GM19023 (cell line): ENCODE measurements around the gene SERPINI1.
A peak's percentile ranks its signal among the peaks of the same experiment; 100 is the strongest.

Source experiments
- ATAC-seq: cut with Tn5 transposase; IDR thresholded peaks from one replicate; pipeline ENCODE4 v1.9.1; 2021; ENCODE audit warnings: mild to moderate bottlenecking, moderate library complexity; ENCODE audit not compliant: unreplicated experiment

The SERPINI1 gene

DNA sequence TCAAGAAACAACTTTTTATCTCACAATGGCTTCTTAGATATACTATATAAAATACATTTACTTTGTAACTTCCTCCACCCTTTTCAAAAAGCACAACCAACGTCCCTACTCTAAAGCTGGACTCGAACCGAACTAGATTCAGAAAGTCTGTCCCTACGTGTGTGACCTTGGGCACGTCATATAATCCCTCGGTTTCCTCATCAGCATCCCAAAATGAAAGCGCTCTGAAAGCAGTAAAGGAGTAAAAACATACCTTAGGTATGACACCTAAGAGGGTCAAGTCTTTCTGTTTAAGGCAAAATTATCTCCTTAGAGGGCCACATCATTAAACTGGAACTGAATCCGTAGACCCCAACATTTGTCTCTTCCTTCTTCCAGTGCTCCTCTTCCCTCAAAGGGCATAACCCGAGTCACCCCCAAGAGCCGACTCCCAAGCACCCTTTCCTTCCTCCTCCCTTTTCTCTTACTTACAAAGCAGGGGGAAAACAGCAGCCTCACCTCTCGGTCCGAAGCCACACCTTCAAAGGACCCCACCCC is 1.5 kb upstream of the SERPINI1 start:
- no peak for ATAC-seq

DNA sequence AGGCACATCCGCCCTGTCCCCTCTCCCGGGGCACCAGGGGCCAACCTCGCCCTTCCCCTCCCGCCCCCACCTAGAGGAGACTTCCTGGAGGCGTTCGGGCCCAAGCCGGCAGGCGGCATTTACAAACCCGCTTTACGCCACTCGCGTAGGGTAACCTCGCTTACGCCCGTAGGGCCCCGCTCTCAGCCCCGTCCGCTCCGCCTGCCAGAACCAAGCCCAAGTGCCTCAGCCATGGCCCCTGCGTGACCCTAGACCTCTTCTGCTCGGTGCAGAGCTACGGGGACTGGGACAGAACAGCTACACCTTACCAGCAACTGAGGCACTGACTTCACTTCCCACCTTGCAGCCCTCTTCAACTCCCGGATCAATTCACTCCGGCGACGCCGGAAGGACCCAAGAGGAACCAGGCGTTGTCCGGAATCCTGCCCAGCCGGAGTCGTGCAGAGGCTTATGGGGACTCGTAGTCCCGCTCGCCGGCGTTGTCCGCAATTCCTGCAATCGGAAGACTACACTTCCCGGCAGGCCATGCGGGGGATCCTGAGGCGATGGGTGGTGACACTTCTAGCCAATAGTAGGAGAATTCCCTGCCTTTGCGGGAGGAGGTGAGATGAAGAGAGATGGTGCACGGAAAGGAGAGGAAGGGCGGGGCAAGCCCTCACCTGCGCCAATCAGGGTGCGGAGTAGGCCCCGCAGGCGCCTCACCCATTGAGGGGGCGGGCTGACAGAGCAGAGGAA is 856 bp upstream of the SERPINI1 start, which contains the start of gene PDCD10:
PDCD10 (minus strand) TSS at position 395 of the 735 bp plus-strand sequence. CDS start 14,735 bp downstream, outside the sequence.
- peak; percentile 87 for ATAC-seq

DNA sequence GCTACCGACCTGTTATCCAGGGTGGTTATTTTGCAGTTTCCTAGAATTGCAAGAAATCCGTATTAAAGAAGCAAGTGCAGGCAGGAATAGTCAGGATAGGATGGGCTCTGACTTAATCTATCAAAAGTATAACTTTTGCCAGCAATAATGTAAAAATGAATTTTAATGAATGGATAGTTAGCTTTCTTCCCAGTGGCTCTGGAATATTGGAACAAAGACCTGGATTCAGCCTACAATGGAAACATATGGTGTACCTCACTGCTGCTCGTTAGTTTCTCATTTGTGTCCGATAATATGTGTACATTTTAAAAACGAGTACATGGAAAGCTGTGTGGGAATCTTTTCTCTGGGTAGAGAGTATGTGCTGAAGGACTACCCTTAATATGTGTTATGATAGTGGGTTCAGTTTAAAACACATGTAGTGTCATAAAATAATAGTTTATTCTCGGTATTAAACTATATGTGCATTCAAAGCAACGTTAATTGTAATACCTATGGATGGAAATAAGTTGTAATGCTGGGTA is 805 bp downstream of the SERPINI1 start:
- ATAC-seq = no peak

DNA sequence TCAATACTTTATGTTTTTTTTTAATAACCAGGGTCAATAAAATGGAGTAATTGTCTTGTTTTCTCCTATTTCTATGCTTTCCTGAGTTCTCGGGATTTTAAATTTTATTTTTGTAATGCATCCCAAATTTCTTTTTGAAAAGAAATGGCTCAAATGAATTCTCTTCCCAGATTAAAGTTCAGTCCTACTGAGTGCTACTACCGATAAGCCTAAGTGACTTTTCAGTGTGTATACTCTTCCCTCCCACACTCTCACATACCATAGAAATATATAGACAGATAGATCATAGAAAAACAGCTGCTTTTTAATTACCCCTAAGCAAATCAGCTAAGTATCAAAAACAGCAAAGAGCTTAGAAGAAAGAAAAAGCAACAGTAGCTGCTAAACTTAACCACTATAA is 1.5 kb downstream of the SERPINI1 start:
- ATAC-seq = no peak

- ATAC-seq = no peak
Observed at GRCh38 chr3:167738037-167738436, 2.5 kb downstream of the SERPINI1 start.

GRCh38 chr3:167739190-167739810 is 3.8 kb downstream of the SERPINI1 start:
- ATAC-seq = no peak

DNA sequence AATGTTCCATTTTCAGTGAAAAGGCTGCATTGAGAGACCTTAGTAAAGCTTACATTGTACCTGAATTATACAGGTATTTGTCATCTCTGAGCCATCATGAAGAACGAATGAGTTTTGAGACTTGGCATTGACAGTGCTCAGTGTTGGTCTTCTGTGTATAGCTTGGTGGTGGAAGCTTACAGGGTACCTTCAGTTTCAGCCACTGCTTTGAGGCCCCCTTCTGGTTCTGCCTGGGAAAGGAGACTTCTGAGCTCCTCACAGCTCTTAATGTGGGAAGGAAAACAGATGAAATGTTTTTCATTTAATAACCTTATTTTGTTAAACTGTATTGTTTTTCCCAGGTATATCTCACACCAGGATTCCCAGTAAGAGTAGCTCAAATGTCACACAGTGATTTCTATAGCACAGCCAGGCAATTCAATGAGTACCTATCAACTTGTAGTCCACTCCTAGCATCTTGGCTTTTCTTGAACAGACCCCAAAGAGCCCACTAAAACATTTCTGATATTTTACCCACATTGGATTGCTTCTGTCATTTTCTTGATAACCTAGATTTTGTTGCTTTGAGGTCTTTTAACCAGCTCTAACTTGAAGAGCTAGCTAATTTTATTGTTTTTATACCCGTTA is 5.6 kb downstream of the SERPINI1 start:
- ATAC-seq = peak; percentile 97

GRCh38 chr3:167742338-167742737 is 6.8 kb downstream of the SERPINI1 start:
- ATAC-seq = no peak

GRCh38 chr3:167743799-167744198 is 8.3 kb downstream of the SERPINI1 start:
- no peak for ATAC-seq

DNA sequence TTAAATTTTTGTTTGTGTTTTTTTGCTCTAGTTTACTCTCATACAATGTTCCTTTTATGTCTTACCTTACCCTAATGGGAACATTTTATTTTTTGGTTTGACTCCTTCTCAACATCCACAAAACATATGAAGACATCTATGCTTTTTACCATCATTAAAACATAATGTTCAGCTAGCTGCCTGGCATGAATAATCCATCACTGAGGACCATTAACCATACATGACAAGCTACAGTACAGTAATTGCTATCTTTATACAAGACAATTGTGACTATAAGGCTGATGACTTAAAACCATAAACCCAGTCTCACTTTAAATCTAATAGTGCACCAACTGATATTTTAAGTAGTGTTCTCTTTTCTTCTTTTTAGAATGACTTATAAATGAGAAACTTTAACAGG is 13.7 kb downstream of the SERPINI1 start:
- no peak for ATAC-seq

- ATAC-seq = no peak
Observed at GRCh38 chr3:167749728-167750127, 14.2 kb downstream of the SERPINI1 start.

- peak; percentile 98 for ATAC-seq
Observed at GRCh38 chr3:167750272-167750971, 14.9 kb downstream of the SERPINI1 start.

DNA sequence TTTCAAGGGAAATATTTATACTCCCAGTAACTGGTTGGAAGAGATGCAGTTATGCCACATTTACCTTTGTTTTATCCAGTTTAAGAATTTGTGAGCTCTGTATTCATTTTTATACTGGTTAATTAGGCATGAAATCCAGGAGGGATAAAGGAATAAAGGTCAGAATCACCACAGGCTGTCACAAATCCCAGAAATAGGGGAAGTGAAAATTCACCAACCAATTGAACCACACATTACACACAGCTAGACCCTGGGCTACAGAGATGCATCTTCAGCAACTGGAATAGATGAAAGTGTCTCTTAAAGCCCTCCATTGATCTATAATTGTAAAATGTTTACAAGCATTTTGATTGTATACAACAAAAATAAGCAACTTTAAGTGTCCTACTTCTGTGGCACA is 18.5 kb downstream of the SERPINI1 start:
- no peak for ATAC-seq

DNA sequence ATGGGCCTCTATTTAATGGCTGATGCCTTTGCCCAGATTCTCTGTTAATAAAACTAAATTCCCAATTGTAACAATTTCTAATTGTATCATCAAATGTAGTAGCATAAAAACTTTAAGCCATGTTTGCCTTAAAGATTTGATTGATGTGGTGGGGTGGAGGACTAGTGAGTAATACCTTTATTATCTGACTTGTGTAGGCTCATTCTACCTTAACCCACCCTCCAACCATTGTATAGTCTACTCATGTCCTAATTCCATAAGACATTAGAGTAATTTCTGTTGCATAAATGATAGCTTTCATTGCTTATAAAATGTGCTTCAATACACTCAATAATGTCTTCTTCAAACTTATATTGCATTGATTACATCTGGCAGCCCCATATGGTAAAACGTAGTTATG is 25.8 kb downstream of the SERPINI1 start:
- ATAC-seq = no peak

GRCh38 chr3:167762296-167762695 is 26.8 kb downstream of the SERPINI1 start:
- ATAC-seq = no peak

GRCh38 chr3:167772992-167773391 is 37.5 kb downstream of the SERPINI1 start:
- no peak for ATAC-seq

DNA sequence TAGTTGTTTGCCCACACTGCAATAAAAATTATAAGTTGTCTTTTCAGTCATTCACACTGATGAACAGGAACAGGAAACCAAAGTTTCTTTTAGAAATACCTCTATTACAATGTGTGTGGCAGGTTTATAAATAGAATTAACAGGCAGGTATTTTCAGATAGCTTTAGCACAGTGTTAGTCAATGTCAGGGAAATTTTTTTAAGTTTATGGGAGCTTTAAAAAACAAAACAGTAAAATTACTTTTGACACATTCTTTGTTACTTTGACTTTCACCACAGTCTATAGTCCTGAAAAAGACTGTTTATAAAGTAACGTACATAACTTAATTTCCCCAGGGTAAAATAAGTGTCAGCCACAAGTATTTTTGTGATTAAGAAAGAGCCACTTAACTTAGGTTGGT is 38.1 kb downstream of the SERPINI1 start:
- ATAC-seq = no peak

GRCh38 chr3:167776066-167776685 is 40.7 kb downstream of the SERPINI1 start:
- no peak for ATAC-seq

GRCh38 chr3:167777356-167777755 is 41.8 kb downstream of the SERPINI1 start:
- ATAC-seq = peak; percentile 62

DNA sequence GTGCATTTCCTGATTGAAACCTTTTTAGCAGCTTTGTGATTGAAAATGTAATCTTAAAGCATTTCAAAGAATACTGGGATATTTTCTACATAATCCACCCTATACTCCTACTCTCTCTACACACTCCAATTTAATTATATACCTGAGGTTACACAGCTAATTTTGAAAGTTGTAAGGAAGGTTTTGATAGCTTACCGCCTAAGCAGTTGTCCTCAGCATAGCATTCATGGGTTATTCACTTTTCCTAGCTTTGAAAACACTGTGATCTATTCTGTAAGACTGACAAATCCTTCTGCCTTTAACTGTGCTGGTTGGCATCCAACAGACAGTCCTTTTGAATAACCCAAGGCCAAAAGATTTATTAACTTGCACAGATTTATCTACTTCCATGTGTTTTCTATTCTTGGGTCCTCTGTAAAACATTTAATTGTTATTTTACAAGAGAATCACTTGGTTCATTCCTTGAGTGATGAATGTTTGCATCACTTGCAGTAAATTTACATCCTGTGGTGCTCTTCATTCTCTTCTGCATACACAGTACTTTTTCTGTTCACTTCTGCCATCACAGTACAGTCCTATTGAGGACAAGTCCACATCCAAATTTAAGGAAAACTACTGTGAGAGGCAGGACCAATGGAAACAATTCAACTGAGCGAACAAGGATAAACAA is 44.8 kb downstream of the SERPINI1 start:
- no peak for ATAC-seq
